Mucosa of descending colon (tissue), 3 donors: ENCODE results near the gene TMPRSS11E. TPM values are rescaled to one million over a fixed set of nuclear protein-coding genes. Genes with fewer than 3 reads are reported as not detected.

Experiments
- ATAC-seq: fragments of 200-7000 bp; cut with Tn5 transposase; one replicate; pipeline ENCODE4 v1.9.1; 2020; ENCODE audit warnings: mild to moderate bottlenecking, moderate library complexity
- DNase-seq, 3 donors: peaks; one replicate each; pipeline ENCODE4 v3.0.0-alpha.2; 2020
- H3K36me3 ChIP-seq: fragments of 200-600 bp; one replicate; pipeline ENCODE4 v1.8.0; 2021; ENCODE audit warnings: low read depth, mild to moderate bottlenecking
- H3K4me1 ChIP-seq: fragments of 200-600 bp; one replicate; pipeline ENCODE4 v1.8.0; 2021; ENCODE audit warnings: low read depth, mild to moderate bottlenecking
- H3K4me3 ChIP-seq: fragments of 200-600 bp; one replicate; pipeline ENCODE4 v1.8.0; 2021; ENCODE audit warnings: mild to moderate bottlenecking
- H3K9me3 ChIP-seq: fragments of 200-600 bp; one replicate; pipeline ENCODE4 v1.8.0; 2021; ENCODE audit warnings: mild to moderate bottlenecking
- intact Hi-C, 2 donors: fragments of 100-400 bp; cut with DNase I in 1 of 2; cut with micrococcal nuclease in 1 of 2; formaldehyde crosslinking; loops; one replicate each; pipeline versions ENCODE4 v1.11.0 to v1.11.1; 2022; cut with DNase I, micrococcal nuclease
- total RNA-seq, 3 donors: library from RNA; stranded (reverse); fragmentation: NEBNext Ultra II Directional in 2 of 3; extraction: Animal tissue kit (Norgen Biotek cat#: 25700) in 2 of 3; gene quantifications; one replicate each; pipeline versions ENCODE4 v1.2.1 to v1.2.4, GENCODE V29; 2021 to 2023
- TF ChIP-seq, protein P1 (sequence below): fragments of 200-600 bp; IDR thresholded peaks from one replicate; pipeline ENCODE4 v1.8.0; 2022; ENCODE audit warnings: antibody characterized with exemption, mild to moderate bottlenecking
- donor health status: DM: no; HTN: no; CAD: no; lungs with moderate emphysema.
- donor health status: DM: no; HTN: no; CAD: no.
- donor health status: DM: no; HTN: yes; CAD: no.

The TMPRSS11E gene
- total RNA-seq, 3 donors from 2014 or later, result not detected

DNA sequence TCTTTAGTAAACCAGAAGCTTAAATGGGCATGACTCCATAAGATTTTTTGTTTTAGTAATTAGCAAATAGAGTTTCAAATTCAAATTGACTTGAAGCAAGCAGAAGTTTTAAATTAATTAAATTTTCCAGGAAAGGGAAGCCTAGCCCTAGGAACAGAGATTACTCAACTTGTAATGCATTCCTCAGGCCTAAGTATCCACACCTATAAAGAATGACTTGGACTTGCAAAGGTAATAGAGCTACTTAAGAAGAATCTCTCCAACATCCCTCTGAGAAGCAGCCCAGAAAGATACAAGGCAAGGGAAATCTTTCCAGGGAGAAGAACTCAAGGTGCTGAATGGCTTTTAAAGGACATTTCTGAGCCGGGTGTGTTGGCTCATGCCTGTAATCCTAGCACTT is 16.9 kb upstream of the TMPRSS11E start:
- ATAC-seq, result no peak
- H3K36me3 ChIP-seq, result no peaks in the 10 kb centered on the region
- intact Hi-C loops, result no loop called here

DNA sequence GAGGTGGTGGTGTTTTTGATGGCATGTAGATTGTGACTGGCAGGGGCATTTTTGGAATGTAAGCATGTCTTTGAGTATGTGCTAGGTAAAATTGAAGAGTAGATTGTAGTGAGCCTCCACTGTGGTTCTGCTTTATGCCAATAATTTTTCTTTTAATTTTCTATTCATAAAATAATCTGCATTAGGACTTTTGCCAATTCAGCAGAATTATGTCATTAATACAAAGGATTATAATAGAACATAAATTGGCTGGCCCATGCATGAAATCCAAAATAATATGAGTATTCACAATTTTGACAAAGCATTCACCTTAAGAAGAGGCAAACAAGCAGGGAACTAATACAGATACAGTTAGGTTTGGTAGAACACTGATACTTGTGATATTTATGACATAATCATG is 14.9 kb upstream of the TMPRSS11E start:
- TF ChIP-seq, protein P1, sequence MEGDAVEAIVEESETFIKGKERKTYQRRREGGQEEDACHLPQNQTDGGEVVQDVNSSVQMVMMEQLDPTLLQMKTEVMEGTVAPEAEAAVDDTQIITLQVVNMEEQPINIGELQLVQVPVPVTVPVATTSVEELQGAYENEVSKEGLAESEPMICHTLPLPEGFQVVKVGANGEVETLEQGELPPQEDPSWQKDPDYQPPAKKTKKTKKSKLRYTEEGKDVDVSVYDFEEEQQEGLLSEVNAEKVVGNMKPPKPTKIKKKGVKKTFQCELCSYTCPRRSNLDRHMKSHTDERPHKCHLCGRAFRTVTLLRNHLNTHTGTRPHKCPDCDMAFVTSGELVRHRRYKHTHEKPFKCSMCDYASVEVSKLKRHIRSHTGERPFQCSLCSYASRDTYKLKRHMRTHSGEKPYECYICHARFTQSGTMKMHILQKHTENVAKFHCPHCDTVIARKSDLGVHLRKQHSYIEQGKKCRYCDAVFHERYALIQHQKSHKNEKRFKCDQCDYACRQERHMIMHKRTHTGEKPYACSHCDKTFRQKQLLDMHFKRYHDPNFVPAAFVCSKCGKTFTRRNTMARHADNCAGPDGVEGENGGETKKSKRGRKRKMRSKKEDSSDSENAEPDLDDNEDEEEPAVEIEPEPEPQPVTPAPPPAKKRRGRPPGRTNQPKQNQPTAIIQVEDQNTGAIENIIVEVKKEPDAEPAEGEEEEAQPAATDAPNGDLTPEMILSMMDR, result no peak
- Histone ChIP-seq H3K9me3 (no peaks in the 10 kb centered on the region), H3K4me3 (no peak overlapping the region), H3K4me1 (no peaks in the 10 kb centered on the region), H3K36me3 (no peaks in the 10 kb centered on the region)
- intact Hi-C loops, result no loop called here
- ATAC-seq, result no peak
- DNase-seq, result no peak

More for the DNA sequence above, 16.9 kb upstream of the TMPRSS11E start:
- no peak overlapping the region for H3K4me3 ChIP-seq
- TF ChIP-seq, protein P1, result no peak
- H3K9me3 ChIP-seq, result no peaks in the 10 kb centered on the region
- DNase-seq, result no peak
- H3K4me1 ChIP-seq, result no peaks in the 10 kb centered on the region

DNA sequence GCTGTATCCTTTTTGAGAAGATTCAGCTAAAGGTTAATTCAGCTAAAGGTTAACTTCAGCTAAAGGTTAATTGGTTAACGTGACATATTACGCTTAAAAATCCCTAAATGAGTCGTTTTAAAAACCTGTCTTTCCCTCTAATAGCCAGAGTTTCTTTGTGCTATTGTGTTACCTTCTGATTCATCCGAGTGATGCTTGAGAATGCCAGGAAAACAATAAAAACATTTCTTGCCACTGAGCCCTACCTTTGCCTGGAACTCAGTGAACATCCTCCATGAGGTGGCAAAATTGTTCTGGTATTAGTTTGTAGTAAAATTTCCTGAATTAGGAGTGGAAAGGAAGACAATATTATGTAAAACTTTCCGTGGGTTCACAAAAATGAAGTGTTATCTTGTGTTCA is 13.7 kb upstream of the TMPRSS11E start:
- no peak overlapping the region for H3K4me3 ChIP-seq
- H3K4me1 ChIP-seq, result no peaks in the 10 kb centered on the region
- no peaks in the 10 kb centered on the region for H3K36me3 ChIP-seq
- TF ChIP-seq, protein P1, result no peak
- ATAC-seq (no peak), DNase-seq (no peak)
- no peaks in the 10 kb centered on the region for H3K9me3 ChIP-seq
- intact Hi-C loops, result no loop called here

DNA sequence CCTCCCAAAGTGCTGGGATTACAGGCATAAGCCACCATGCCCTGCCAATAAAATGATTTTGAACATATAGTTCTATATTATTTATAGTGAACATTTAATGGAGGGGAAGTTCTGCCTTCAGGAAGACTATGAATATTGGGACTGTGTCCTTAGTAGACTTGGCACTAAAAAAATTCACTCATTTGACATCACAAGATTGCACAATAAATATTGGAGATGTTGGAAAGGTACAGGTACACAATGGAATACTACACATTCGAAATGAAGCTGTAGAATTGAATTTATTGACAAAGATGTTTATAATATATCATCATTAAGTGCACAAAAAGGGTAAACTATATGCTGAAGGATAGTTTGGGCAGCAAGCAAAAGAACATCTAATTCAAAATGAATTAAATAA is 13.0 kb upstream of the TMPRSS11E start:
- intact Hi-C loops, result no loop called here
- TF ChIP-seq, protein P1, result no peak
- Histone ChIP-seq H3K4me1 (no peaks in the 10 kb centered on the region), H3K9me3 (no peaks in the 10 kb centered on the region), H3K36me3 (no peaks in the 10 kb centered on the region), H3K4me3 (no peak overlapping the region)
- ATAC-seq, result no peak
- no peak for DNase-seq

DNA sequence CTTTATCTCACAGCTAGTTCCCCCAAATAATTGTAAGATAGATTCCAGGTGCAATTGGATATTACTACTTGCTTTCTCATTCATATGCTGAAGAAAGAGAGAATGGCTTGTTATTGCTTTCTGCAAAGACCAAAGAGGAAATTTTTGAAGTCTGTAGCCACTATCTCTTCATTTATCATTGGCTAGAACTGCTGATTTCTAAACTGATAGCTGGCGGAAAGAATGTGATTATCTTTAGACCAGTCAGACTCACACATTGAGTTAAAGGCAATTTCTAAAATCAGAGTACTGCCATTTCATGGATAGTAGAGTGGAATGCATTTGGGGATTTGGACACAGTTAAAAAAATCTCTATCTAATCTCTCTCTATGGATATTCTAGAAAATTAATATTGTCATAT is 12.4 kb upstream of the TMPRSS11E start:
- H3K9me3 ChIP-seq, result no peaks in the 10 kb centered on the region
- DNase-seq (no peak), ATAC-seq (no peak)
- no peak overlapping the region for H3K4me3 ChIP-seq
- H3K36me3 ChIP-seq, result no peaks in the 10 kb centered on the region
- intact Hi-C loops, result no loop called here
- TF ChIP-seq, protein P1, result no peak
- H3K4me1 ChIP-seq, result no peaks in the 10 kb centered on the region

DNA sequence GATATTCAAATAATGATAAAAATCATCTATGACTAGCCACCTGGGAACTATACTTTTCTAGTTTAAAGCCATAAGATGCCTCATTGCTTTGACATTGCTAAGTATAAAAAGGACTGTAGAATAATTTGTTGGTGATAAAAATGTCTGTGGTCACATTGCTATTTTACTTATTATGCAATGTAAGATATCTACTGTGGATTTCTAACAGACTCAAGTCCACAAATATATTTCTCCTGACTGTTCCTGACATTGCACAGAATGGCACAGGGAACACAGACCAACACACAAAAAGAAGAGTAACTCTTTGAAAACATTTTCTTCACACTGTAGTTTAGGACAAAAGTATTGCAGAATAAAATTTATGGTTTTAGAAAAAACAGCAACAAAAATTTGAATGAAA is 2.2 kb upstream of the TMPRSS11E start:
- TF ChIP-seq, protein P1, result no peak
- intact Hi-C loops, result no loop called here
- Histone ChIP-seq H3K36me3 (no peaks in the 10 kb centered on the region), H3K9me3 (no peaks in the 10 kb centered on the region), H3K4me3 (no peak overlapping the region), H3K4me1 (no peaks in the 10 kb centered on the region)
- ATAC-seq (no peak), DNase-seq (no peak)
